SHP77 treated with DMSO at 0.1 percent for 48 hours (cell line): ENCODE results near the gene ADARB1.

Experiments
- DNase-seq: peaks from one replicate; lab custom pipeline; 2025; lab: John Stamatoyannopoulos, UW

ADARB1 gene

GRCh38 chr21:45151445-45152160, 77.2 kb downstream of the ADARB1 start:
- no peak for DNase-seq

GRCh38 chr21:45152265-45152746, 77.9 kb downstream of the ADARB1 start:
- DNase-seq: peak; percentile 27

GRCh38 chr21:45153358-45154318, 79.3 kb downstream of the ADARB1 start:
- no peak for DNase-seq

GRCh38 chr21:45154511-45155508, 80.4 kb downstream of the ADARB1 start:
- DNase-seq: no peak

- DNase-seq: no peak
Measured at GRCh38 chr21:45155910-45156309, 81.5 kb downstream of the ADARB1 start.

GRCh38 chr21:45156459-45156858, 82.1 kb downstream of the ADARB1 start:
- DNase-seq: no peak

- DNase-seq: no peak
Measured at GRCh38 chr21:45157932-45158331, 83.6 kb downstream of the ADARB1 start.

GRCh38 chr21:45158491-45159423, 84.4 kb downstream of the ADARB1 start:
- no peak for DNase-seq

GRCh38 chr21:45160198-45160597, 85.8 kb downstream of the ADARB1 start:
- no peak for DNase-seq

- no peak for DNase-seq
Measured at GRCh38 chr21:45161038-45161945, 86.9 kb downstream of the ADARB1 start.

- DNase-seq: no peak
Measured at GRCh38 chr21:45162115-45162514, 87.7 kb downstream of the ADARB1 start.

GRCh38 chr21:45162809-45163208, 88.4 kb downstream of the ADARB1 start:
- no peak for DNase-seq

- DNase-seq: no peak
Measured at GRCh38 chr21:45163413-45164123, 89.2 kb downstream of the ADARB1 start.

- no peak for DNase-seq
Measured at GRCh38 chr21:45164124-45164511, 89.7 kb downstream of the ADARB1 start.

GRCh38 chr21:45164838-45165237, 90.5 kb downstream of the ADARB1 start:
- no peak for DNase-seq

GRCh38 chr21:45166931-45167330, 92.6 kb downstream of the ADARB1 start:
- no peak for DNase-seq

GRCh38 chr21:45167796-45168222, 93.4 kb downstream of the ADARB1 start:
- DNase-seq: no peak

- DNase-seq: no peak
Measured at GRCh38 chr21:45168522-45168921, 94.1 kb downstream of the ADARB1 start.

- DNase-seq: no peak
Measured at GRCh38 chr21:45169001-45169400, 94.6 kb downstream of the ADARB1 start.
